HG03025 (cell line): ENCODE data around the gene NUF2.
A peak's percentile ranks its signal among the peaks of the same experiment; 100 is the strongest.
"Not testable (repeated sequence)": the region's sequence is repeated elsewhere in the genome, so short reads cannot be mapped to it uniquely, and the experiment has no call there.

Experiments
- ATAC-seq: cut with Tn5 transposase; IDR thresholded peaks from one replicate; pipeline ENCODE4 v1.9.1; 2021; ENCODE audit warnings: mild to moderate bottlenecking, moderate library complexity; ENCODE audit not compliant: unreplicated experiment, low FRiP score

NUF2 gene

GRCh38 chr1:163321311-163322305 lies at the start of gene NUF2:
Gene NUF2 (plus strand): TSS chr1:163321954. CDS start chr1:163326052, 4,098 bp downstream.
- ATAC-seq, result peak; percentile 95

GRCh38 chr1:163273766-163274441 lies 47.9 kb upstream of the NUF2 start:
- no peak for ATAC-seq

- ATAC-seq, result no peak
Measured at GRCh38 chr1:163275222-163275621, 46.5 kb upstream of the NUF2 start.

DNA sequence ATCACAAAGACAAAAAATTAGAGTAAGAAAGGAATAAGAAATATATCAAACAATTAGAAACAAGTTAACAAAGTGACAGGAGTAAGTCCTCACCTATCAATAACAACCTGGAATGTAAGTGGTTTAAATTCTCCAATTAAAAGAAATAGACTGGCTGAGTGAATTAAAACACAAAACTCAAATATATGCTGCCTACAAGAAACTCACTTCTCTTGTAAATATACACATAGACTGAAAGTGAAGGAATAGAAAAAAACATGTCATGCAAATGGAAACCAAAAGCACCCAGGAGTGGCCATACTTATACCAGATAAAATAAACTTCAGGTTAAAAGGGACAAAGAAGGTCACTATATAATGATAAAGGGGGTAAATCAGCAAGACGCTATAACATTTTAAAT lies 43.2 kb upstream of the NUF2 start:
- ATAC-seq, result no peak

DNA sequence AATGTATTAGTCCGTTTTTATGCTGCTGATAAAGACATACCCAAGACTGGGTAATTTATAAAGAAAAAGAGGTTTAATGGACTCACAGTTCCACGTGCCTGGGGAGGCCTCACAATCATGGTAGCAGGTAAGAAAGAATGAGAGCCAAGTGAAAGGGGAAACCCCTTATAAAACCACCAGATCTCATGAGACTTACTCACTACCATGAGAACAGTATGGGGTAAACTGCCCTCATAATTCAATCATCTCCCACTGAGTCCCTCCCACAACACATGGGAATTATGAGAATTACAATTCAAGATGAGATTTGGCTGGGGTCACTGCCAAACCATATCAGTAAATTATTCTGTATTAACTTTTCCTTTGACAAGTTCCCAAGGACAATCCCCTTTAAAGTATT lies 36.9 kb upstream of the NUF2 start:
- ATAC-seq, result not testable (repeated sequence)

- ATAC-seq, result no peak
Measured at GRCh38 chr1:163290025-163290640, 31.6 kb upstream of the NUF2 start.

DNA sequence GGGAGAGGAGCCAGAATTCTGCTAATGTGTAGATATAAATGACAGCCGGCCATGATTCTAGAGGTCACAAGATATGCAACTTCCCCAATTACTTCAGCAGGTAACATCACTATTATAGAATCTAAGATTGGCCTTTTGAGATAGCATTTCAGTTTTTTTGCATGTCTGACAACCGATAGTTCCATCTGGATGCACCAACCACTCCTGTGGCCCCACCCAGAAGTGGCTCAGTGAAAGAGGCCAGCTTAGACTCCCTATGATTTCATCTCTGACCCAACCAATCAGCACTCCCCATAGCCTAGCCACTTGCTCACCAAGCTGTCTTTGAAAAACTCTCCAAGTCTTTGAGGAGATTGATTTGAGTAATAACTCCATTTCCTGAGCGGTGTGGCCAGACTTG lies 30.3 kb upstream of the NUF2 start:
- ATAC-seq, result no peak

DNA sequence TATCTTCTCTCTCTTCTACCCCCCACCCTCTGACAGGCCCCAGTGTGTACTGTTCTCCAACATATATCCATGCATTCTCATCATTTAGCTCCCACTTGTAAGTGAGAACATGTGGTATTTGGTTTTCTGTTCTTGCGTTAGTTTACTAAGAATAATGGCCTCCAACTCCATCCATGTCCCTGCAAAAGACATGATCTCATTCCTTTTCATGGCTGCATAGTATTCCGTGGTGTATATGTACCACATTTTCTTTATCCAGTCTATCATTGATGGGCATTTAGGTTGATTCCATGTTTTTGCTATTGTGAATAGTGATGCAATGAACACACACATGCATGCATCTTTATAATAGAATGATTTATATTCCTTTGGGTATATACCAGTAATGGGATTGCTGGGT lies 29.6 kb upstream of the NUF2 start:
- ATAC-seq, result not testable (repeated sequence)

GRCh38 chr1:163293497-163293896 lies 28.3 kb upstream of the NUF2 start:
- not testable (repeated sequence) for ATAC-seq

DNA sequence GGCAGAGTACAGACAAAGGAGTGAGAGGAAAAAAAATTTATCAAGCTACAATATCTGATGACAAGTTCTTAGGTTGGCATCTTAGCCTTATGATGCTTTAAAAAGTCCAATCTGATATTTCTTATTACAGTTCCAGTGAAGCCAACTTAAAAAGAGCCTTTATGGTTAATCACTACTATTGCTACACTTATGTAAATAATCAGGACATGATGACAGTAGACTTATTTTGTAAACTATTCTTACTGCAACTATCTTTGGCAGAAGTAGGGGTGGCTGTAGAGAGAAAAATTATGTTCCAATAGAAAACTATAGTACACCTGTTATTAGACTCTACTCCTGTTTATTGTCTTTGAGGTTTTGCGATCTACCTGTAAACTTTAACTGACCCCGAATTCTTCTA lies 25.8 kb upstream of the NUF2 start:
- no peak for ATAC-seq

- no peak for ATAC-seq
Measured at GRCh38 chr1:163296504-163297263, 25.1 kb upstream of the NUF2 start.

DNA sequence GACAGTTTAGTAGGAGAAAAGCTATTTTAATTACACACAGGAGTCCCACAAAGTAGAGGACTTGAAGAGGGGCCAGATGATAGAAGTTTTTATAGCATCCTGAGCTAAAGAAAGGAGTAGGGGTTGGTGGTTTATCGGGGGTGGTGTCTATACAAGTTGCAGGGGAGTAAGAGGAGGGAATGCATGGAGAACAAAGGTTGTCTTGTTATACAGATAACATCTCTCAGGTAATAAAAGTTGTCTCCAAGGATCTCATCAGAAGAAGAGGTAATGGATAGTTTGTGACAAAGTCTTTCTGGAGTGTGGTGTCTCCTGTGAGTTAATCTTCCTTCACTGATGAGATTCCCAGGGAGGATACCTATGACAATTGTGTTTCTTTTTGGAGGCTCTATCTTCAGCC lies 23.4 kb upstream of the NUF2 start:
- no peak for ATAC-seq

- ATAC-seq, result no peak
Measured at GRCh38 chr1:163300568-163300967, 21.2 kb upstream of the NUF2 start.

GRCh38 chr1:163303561-163303960 lies 18.2 kb upstream of the NUF2 start:
- ATAC-seq, result no peak

GRCh38 chr1:163305441-163305840 lies 16.3 kb upstream of the NUF2 start:
- ATAC-seq, result no peak

- no peak for ATAC-seq
Measured at GRCh38 chr1:163307479-163308171, 14.1 kb upstream of the NUF2 start.

DNA sequence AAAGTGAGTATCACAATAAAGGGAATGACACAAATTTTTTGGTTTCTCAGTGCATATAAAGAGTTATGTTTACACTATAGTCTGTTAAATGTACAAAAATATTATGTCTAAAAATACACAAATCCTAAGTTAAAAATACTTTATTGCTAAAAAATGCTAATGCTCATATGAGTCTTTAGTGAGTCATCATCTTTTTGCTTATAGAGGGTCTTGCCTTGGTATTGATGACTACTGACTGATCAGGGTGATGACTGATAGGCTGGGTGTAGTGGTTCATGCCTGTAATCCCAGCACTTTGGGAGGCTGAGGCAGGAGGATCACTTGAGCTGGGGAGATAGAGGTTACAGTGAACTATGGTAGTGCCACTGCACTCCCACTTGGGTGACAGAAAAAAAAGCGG lies 12.9 kb upstream of the NUF2 start:
- no peak for ATAC-seq

GRCh38 chr1:163315773-163316374 lies 5.9 kb upstream of the NUF2 start:
- no peak for ATAC-seq

- ATAC-seq, result no peak
Measured at GRCh38 chr1:163320891-163321290, 863 bp upstream of the NUF2 start.
